Esophagus muscularis mucosa (tissue), 4 donors: ENCODE measurements around the gene NDRG2. TPM values are rescaled to one million over a fixed set of nuclear protein-coding genes. Genes with fewer than 3 reads are reported as not detected.
A peak's percentile ranks its signal among the peaks of the same experiment; 100 is the strongest.
"Not testable (repeated sequence)": the region's sequence is repeated elsewhere in the genome, so short reads cannot be mapped to it uniquely, and the experiment has no call there.

ENCODE experiments used
- DNase-seq: peaks from one replicate; pipeline ENCODE4 v3.0.0-alpha.2; 2017; ENCODE audit errors: extremely low spot score
- H3K27ac ChIP-seq, 4 donors: fragments of 200-600 bp; sonication (generic); replicated peaks in 1 of 4; 1 replicate in 3 of 4; 2 replicates in 1 of 4; pipeline ENCODE4 v1.5.1; 2016 to 2019; ENCODE audit warnings: mild to moderate bottlenecking in 1 of 4
- H3K27me3 ChIP-seq, 4 donors: fragments of 200-600 bp; sonication (generic); one replicate each; pipeline versions ENCODE4 v1.5.1 to v1.6.0; 2016 to 2019
- H3K36me3 ChIP-seq, 4 donors: fragments of 200-600 bp; sonication (generic); one replicate each; pipeline ENCODE4 v1.5.1; 2016 to 2019
- H3K4me1 ChIP-seq, 4 donors: fragments of 200-600 bp; sonication (generic); one replicate each; pipeline ENCODE4 v1.5.1; 2016 to 2019
- H3K4me3 ChIP-seq, 4 donors: fragments of 200-600 bp; sonication (generic); 1 replicate in 2 of 4; 2 replicates in 2 of 4; pipeline ENCODE4 v1.5.1; 2016 to 2019; ENCODE audit warnings: mild to moderate bottlenecking in 4 of 4, moderate library complexity in 1 of 4
- H3K9me3 ChIP-seq, 4 donors: fragments of 200-600 bp; sonication (generic); 1 replicate in 3 of 4; 2 replicates in 1 of 4; pipeline ENCODE4 v1.5.1; 2016 to 2019
- CTCF ChIP-seq, 3 experiments: fragments of 200-600 bp in 2 of 3; fragments of 450-650 bp in 1 of 3; sonication (generic) in 2 of 3; IDR thresholded peaks; one replicate each; pipeline ENCODE4 v1.5.1; 2017 to 2019; ENCODE audit warnings: antibody characterized with exemption in 3 of 3, mild to moderate bottlenecking in 2 of 3, moderate library complexity in 1 of 3
- EP300 ChIP-seq: sonication (generic); formaldehyde crosslinking; IDR thresholded peaks from one replicate; pipeline ENCODE4 v1.6.1; 2017; ENCODE audit warnings: antibody characterized with exemption
- POLR2A ChIP-seq: fragments of 450-650 bp; IDR thresholded peaks from one replicate; pipeline ENCODE4 v1.6.1; 2017; ENCODE audit warnings: antibody characterized with exemption, moderate library complexity, mild to moderate bottlenecking, low read depth
- POLR2AphosphoS5 ChIP-seq, 2 donors: sonication (generic); formaldehyde crosslinking; IDR thresholded peaks; one replicate each; pipeline ENCODE4 v1.6.1; 2017; ENCODE audit warnings: antibody characterized with exemption in 2 of 2
- WGBS: methylation state at CpG from one replicate; pipeline ENCODE4 v1.1.5; 2018; 5-methylcytosine and 5-hydroxymethylcytosine counted together
- intact Hi-C: fragments of 100-400 bp; cut with DNase I; formaldehyde crosslinking; loops from one replicate; pipeline ENCODE4 v1.15.1; 2023
- total RNA-seq, 4 donors: library from RNA; depleted of rRNA; stranded (reverse); fragments of >200 nt; gene quantifications; one replicate each; pipeline versions ENCODE4 v1.1.0 to v1.2.1, GENCODE V29; 2016

The NDRG2 gene
- total RNA-seq, 4 donors from 2014 or later, result 175 to 222 (median 201) TPM

- intact Hi-C loops, result loop anchor here (5.0 kb wide), 1 partner anchor 77 kb away; no protein-coding TSS in a partner anchor
- no peak for DNase-seq
- 72% methylated on average over 6 of the region's 6 CpGs for WGBS
- H3K36me3 ChIP-seq, result peaks cover 19 to 44% (median 41%) of the 10 kb centered on the region in 4 donors
- H3K9me3 ChIP-seq, result no peaks in the 10 kb centered on the region
- peaks cover 0 to 33% (median 15%) of the 10 kb centered on the region in 4 donors for H3K4me1 ChIP-seq
- no peak for TF ChIP-seq POLR2AphosphoS5 (IDR thresholded peaks at IDR 0.05)
- TF ChIP-seq CTCF (IDR thresholded peaks at IDR 0.05), result no peak
- no peak overlapping the region for H3K4me3 ChIP-seq
- H3K27ac ChIP-seq, result peak overlapping the region in 1 of 4 donors; percentile 15
- H3K27me3 ChIP-seq, result no peaks in the 10 kb centered on the region
Observed at GRCh38 chr14:21015312-21015711, 9.5 kb downstream of the NDRG2 start.

GRCh38 chr14:21014761-21015190 is 10.1 kb downstream of the NDRG2 start:
- peaks cover 14 to 39% (median 35%) of the 10 kb centered on the region in 4 donors for H3K36me3 ChIP-seq
- TF ChIP-seq POLR2AphosphoS5 (IDR thresholded peaks at IDR 0.05) (peak; percentile 70 to 71), POLR2A (no peak), EP300 (no peak), CTCF (IDR thresholded peaks at IDR 0.05) (peak; percentile 90 to 92 (median 91))
- intact Hi-C loops, result loop anchor here (1.0 to 5.0 kb wide), 2 partner anchors 26 to 78 kb away; no protein-coding TSS in a partner anchor
- no peak overlapping the region for H3K4me3 ChIP-seq
- H3K9me3 ChIP-seq, result no peaks in the 10 kb centered on the region
- peaks cover 0 to 28% (median 15%) of the 10 kb centered on the region in 4 donors for H3K4me1 ChIP-seq
- WGBS, result 2% methylated on average over 4 of the region's 4 CpGs
- DNase-seq, result peak; percentile 95
- peak overlapping the region in 1 of 4 donors; percentile 15 for H3K27ac ChIP-seq
- no peaks in the 10 kb centered on the region for H3K27me3 ChIP-seq

- Histone ChIP-seq H3K9me3 (no peaks in the 10 kb centered on the region), H3K4me3 (no peak overlapping the region), H3K27me3 (no peaks in the 10 kb centered on the region), H3K27ac (no peak overlapping the region), H3K36me3 (peaks cover 0 to 3% (median 0%) of the 10 kb centered on the region in 4 donors), H3K4me1 (peaks cover 0 to 8% (median 6%) of the 10 kb centered on the region in 4 donors)
- TF ChIP-seq POLR2A (no peak), POLR2AphosphoS5 (IDR thresholded peaks at IDR 0.05) (no peak), EP300 (no peak), CTCF (IDR thresholded peaks at IDR 0.05) (no peak)
- 89% methylated on average over 1 of the region's 1 CpG for WGBS
- no peak for DNase-seq
- intact Hi-C loops, result no loop called here
Observed at GRCh38 chr14:21011136-21011535, 13.7 kb downstream of the NDRG2 start.

GRCh38 chr14:21009721-21010120 is 15.1 kb downstream of the NDRG2 start:
- 90% methylated on average over 3 of the region's 3 CpGs for WGBS
- H3K36me3 ChIP-seq, intact Hi-C loops, H3K27ac ChIP-seq, H3K9me3 ChIP-seq, DNase-seq, H3K4me1 ChIP-seq, H3K27me3 ChIP-seq, H3K4me3 ChIP-seq: not testable (repeated sequence)

GRCh38 chr14:21003788-21004346 is 21.0 kb downstream of the NDRG2 start:
- Histone ChIP-seq H3K9me3 (no peaks in the 10 kb centered on the region), H3K27ac (no peak overlapping the region), H3K27me3 (no peaks in the 10 kb centered on the region), H3K36me3 (no peaks in the 10 kb centered on the region), H3K4me1 (no peaks in the 10 kb centered on the region), H3K4me3 (no peak overlapping the region)
- WGBS, result 86% methylated on average over 14 of the region's 14 CpGs
- no peak for DNase-seq
- TF ChIP-seq CTCF (IDR thresholded peaks at IDR 0.05), result no peak
- no peak for TF ChIP-seq POLR2A
- TF ChIP-seq EP300, result no peak
- no peak for TF ChIP-seq POLR2AphosphoS5 (IDR thresholded peaks at IDR 0.05)
- intact Hi-C loops, result no loop called here
